HL-60 (cell line): ENCODE measurements around the gene EIF5.

Experiments used
- CTCF ChIP-seq: IDR thresholded peaks from one replicate; pipeline ENCODE4 v1.5.1; 2011; ENCODE audit warnings: low read length, control low read depth, inconsistent platforms; ENCODE audit not compliant: insufficient read depth
- POLR2AphosphoS5 ChIP-seq: IDR thresholded peaks from 2 replicates; pipeline ENCODE4 v1.6.1; 2012; ENCODE audit warnings: low read depth
- SPI1 ChIP-seq: IDR thresholded peaks from 2 replicates; pipeline ENCODE4 v1.6.1; 2012; ENCODE audit warnings: low read depth, mild to moderate bottlenecking, borderline replicate concordance

GRCh38 chr14:103333754-103334643, at the start of gene EIF5:
- TF ChIP-seq CTCF (no peak), POLR2AphosphoS5 (peak; percentile 99), SPI1 (peak; percentile 60; the same call in 1 of the 2 replicates)
